GM10248 (cell line): Measurements from ENCODE around the gene CNGA3.

Experiments
- CTCF ChIA-PET: fragments of 300-600 bp; sonication (Branson Sonifier 250); formaldehyde crosslinking; extraction: SDS; loops from one replicate; lab custom pipeline; 2021; ENCODE audit warnings: antibody characterized with exemption; lab: Yijun Ruan, JAX
- POLR2A ChIA-PET: fragments of 350-650 bp; sonication (Branson Sonifier 250); formaldehyde crosslinking; extraction: SDS; loops from one replicate; lab custom pipeline; 2020; ENCODE audit warnings: antibody characterized with exemption; lab: Yijun Ruan, JAX
- DNase-seq: peaks from one replicate; pipeline ENCODE4 v3.0.0; 2012; ENCODE audit errors: extremely low spot score
- TF ChIP-seq, protein P1 (sequence below): IDR thresholded peaks from 2 replicates; pipeline ENCODE4 v1.5.1; 2012; ENCODE audit warnings: mild to moderate bottlenecking, low read depth; ENCODE audit errors: extremely low read depth, missing control alignments, control extremely low read depth

CNGA3 gene

DNA sequence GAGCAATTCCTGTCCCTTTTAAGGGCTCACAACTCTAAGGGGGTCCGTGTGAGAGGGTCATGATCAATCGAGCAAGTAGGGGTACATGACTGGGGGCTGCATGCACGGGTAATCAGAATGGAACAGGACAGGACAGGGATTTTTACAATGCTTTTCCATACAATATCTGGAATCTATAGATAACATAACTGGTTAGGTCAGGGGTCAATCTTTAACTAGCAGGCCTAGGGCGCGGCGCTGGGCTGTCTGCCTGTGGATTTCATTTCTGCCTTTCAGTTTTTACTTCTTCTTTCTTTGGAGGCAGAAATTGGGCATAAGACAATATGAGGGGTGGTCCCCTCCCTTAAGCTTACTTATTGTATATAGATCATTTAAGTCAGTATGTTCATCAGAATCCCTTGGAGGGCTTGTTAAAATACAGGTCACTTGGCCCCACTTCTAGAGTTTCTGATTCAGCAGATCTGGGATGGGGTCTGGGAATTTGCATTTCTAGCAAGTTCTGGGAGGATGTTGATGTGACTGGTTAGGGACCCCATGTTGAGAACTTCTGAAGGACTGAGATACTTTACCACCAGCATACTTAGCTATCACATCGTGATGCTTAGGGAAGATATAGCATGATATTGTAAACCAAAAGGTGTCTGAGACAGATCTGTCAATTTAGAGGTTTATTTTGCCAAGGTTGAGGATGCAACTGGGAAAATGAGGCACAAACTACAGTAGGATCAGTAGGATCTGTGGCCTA, 95.6 kb downstream of the CNGA3 start:
- no peak for DNase-seq
- TF ChIP-seq, protein P1, sequence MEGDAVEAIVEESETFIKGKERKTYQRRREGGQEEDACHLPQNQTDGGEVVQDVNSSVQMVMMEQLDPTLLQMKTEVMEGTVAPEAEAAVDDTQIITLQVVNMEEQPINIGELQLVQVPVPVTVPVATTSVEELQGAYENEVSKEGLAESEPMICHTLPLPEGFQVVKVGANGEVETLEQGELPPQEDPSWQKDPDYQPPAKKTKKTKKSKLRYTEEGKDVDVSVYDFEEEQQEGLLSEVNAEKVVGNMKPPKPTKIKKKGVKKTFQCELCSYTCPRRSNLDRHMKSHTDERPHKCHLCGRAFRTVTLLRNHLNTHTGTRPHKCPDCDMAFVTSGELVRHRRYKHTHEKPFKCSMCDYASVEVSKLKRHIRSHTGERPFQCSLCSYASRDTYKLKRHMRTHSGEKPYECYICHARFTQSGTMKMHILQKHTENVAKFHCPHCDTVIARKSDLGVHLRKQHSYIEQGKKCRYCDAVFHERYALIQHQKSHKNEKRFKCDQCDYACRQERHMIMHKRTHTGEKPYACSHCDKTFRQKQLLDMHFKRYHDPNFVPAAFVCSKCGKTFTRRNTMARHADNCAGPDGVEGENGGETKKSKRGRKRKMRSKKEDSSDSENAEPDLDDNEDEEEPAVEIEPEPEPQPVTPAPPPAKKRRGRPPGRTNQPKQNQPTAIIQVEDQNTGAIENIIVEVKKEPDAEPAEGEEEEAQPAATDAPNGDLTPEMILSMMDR = no peak
- CTCF ChIA-PET = interaction anchor here (1.0 kb wide), 1 partner anchor 15 kb away, joined by 3 read pairs; no protein-coding TSS in a partner anchor
- POLR2A ChIA-PET = no interaction called here

DNA sequence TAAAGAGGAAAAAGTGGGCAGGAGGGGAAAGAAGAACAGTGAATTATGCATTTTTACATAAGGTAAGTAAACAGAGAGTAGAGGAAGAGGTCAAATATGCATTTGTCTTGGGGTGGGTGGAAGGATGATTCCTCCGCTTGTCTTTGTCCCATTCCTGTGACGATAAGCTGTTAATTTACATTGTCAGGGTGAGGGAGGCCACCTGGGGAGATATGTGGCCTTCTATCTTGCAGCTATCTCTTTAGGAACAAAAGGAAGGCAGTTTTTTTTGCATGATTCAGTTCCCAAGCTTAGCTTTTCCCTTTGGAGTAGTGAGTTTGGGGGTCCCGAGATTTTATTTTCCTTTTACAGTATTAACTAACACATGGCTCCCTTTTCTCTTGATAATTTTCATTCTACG, 96.2 kb downstream of the CNGA3 start:
- CTCF ChIA-PET = interaction anchor here (1.3 kb wide), 1 partner anchor 10 kb away, joined by 5 read pairs; no protein-coding TSS in a partner anchor
- TF ChIP-seq, protein P1 = no peak
- DNase-seq = no peak
- POLR2A ChIA-PET = interaction anchor here (0.7 kb wide), 1 partner anchor 10 kb away, joined by 3 read pairs; no protein-coding TSS in a partner anchor

DNA sequence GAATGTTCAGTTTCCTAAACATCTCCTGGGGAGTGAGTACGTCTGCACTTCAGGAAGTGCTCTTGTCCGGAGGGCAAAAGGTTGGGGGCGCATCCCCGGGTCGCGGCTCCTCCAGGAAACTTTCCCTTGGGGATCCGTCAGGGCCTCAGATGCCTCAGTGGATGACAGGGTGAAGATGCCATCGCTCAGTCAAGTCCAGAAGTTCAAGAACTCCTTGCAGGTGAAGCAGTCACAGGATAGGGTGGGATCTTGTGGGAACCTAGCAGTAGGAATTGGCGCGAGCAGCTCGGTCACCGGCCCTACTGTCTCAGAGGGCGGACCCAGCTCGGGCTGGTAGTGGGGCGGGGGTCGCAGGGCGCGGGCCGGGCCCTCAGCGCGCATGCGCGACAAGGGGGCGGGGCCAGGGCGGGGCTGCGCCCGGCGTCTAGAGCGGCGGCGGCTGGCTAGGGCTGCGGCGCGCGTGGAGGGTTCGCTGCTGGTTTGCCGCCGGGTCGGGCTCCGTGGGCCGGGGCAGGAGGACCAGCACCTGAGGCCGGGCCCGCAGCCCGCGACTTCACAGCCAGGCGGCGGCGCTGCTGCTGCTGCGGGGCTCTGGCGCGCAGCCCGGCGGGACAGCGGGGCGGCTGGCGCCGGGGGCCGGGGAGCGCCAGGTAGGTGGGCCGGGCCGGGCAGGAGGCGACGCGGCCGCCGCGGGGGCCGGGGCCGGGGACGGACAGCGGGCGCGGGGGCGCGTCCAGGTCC, 98.3 kb downstream of the CNGA3 start, which contains the start of gene INPP4A:
Gene INPP4A (plus strand): TSS at position 423 of the 741 bp plus-strand sequence. CDS start 75,191 bp downstream, outside the sequence.
- DNase-seq = peak; percentile 91
- ChIA-PET POLR2A (no interaction called here), CTCF (no interaction called here)
- TF ChIP-seq, protein P1 = peak; percentile 31

DNA sequence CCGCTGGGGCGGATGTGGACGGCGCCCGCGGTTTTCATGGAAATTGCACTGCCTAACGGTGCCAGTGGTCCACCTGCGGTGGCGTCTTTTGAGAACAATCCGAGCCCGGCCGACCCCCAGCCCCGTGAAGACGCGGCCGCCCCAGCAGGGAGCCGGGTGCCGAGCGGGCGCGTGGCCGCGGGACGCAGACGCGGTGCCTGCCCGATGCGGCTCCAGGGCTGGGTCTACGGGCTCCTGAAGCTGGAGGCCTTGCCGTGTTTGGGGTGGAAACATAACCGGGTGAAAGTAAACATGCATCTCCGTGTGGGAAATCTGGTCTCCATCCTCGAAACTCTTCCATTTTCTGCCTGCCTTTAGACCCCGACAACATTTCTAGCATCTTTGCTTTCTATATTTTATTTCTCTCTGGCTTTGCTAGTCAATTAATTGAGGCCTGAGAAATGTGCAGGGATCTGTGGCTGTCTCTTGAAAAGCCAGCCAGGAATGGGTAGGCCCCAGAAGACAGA, 99.0 kb downstream of the CNGA3 start:
- DNase-seq = peak; percentile 25
- TF ChIP-seq, protein P1 = no peak
- ChIA-PET POLR2A (no interaction called here), CTCF (interaction anchor here (1.9 kb wide), 1 partner anchor 26 kb away, joined by 7 read pairs; no protein-coding TSS in a partner anchor)

DNA sequence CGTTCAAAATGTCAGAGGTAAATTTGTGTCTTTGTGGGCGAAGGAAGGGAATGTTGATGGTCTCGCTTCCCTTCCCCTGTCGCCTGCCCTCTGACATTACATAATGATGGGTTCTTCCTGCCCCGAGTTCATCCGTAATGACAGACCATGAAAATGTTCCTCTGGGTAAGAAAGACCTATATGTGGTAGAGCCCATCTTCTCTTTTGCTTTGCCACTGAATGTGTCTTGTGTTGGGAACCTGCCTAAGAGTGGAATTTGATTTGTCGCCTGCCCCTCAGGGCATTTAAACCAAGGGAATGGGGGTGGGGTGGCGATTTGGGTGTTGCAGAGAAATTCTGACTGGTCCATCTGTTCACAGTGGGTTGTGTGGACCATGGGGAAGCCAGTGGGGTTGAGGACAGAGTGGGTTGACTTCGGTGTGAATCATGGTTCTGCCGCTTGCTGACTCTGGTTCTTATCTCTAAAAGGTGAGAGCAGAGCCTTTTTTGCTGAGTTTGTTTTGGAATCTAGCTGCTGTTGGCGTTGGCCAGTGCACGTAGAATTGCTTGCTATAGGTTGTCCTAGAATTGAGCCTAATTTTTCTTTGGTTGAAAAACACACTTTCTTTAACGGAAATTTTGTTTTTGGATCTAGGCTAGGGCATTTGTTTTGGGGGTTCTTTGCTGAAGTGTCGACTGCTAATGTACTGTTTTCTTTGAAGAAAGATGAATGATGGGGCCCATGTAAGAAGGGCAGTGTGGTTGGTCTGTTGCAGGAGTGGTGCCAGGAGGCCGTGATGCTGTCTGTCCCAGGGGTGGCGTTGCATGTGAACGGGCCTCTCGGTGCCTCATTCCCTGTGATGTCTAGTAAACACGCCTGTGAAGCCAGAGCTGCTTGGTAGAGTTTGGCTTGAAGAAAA, 99.7 kb downstream of the CNGA3 start:
- ChIA-PET CTCF (interaction anchor here (0.6 to 2.8 kb wide), 8 partner anchors 12 to 40 kb away, joined by 3 to 16 read pairs (median 5); no protein-coding TSS in a partner anchor), POLR2A (no interaction called here)
- TF ChIP-seq, protein P1 = no peak
- no peak for DNase-seq

DNA sequence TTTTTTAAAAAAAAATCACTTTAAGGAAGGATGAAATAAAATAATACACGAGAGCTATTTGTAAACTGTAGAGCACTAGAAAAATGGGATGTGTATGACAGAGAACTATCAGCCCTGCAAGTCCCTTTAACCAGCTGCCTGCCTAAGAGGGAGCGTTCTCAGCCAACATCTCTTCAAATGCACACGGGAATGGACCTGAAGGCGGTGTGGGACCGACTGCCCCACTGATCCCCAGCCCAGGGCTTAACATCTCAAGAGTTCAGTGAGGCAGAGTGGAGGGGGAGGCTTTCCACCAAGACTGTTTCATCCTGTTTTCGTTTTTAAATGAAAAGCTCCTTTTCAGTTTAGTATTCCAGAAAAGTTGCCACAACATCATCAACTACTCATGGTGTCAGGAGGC, 100.6 kb downstream of the CNGA3 start:
- ChIA-PET POLR2A (no interaction called here), CTCF (interaction anchor here (0.8 to 2.8 kb wide), 8 partner anchors 11 to 69 kb away, joined by 3 to 16 read pairs (median 5); no protein-coding TSS in a partner anchor)
- DNase-seq = no peak
- TF ChIP-seq, protein P1 = no peak
